GM18873 (cell line): ENCODE measurements around the gene RNF38.
"Not testable (repeated sequence)": the region's sequence is repeated elsewhere in the genome, so short reads cannot be mapped to it uniquely, and the experiment has no call there.

ENCODE experiments used
- ATAC-seq: cut with Tn5 transposase; IDR thresholded peaks from one replicate; pipeline ENCODE4 v1.9.1; 2021; ENCODE audit warnings: mild to moderate bottlenecking, moderate library complexity, moderate number of reproducible peaks; ENCODE audit not compliant: unreplicated experiment, low FRiP score

Gene RNF38

DNA sequence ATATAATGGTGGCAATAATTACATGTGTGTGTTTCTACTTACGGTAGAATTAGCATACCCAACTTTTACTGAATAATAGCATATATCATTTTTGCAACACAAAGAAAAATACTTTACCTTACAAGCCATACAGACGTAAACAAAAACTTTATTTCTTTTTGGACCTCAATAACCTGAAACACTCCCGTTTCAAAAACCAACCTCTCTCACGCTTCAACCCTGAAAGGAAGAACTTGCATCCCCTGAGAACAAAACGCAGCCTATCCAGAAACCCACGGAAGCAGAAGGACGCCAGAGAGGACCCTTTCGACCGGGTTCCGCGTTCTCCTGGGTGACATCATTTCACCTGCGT, at the start of gene RNF38:
Gene RNF38, minus strand, starts transcription at position 290 of the 352 bp plus-strand sequence. Its CDS starts 161 bp downstream, at position 129.
- ATAC-seq = no peak

- ATAC-seq = not testable (repeated sequence)
Measured at GRCh38 chr9:36448555-36448954, 48.5 kb upstream of the RNF38 start.

GRCh38 chr9:36448017-36448416, 47.9 kb upstream of the RNF38 start:
- ATAC-seq = no peak

GRCh38 chr9:36446678-36447077, 46.6 kb upstream of the RNF38 start:
- ATAC-seq = not testable (repeated sequence)

DNA sequence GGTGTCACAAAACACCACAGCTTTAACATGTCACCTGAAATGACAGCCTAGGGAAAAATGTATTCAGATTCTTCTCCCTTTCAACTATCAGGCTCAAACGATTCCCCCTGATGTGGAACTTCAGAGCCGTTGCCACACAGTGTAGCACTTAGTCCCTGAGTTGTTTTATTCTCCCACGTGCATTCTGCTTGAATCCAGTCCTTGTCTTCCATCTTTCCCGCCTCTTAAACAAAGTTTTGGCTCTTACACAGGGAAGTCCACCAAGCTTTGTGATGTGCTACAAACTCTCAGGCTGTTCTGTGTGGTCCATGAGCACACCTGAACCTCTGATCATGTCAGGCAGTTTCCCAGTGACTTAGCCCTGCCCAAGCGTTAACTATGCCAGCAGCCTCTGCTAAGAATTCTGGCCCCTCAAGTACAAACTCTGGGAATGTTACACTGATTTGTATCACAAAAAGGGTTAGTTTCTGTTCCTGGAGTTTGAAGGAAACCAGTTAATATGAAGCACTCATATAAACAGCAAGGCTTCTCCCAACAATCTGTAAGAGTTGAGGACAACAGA, 45.8 kb upstream of the RNF38 start:
- ATAC-seq = no peak

DNA sequence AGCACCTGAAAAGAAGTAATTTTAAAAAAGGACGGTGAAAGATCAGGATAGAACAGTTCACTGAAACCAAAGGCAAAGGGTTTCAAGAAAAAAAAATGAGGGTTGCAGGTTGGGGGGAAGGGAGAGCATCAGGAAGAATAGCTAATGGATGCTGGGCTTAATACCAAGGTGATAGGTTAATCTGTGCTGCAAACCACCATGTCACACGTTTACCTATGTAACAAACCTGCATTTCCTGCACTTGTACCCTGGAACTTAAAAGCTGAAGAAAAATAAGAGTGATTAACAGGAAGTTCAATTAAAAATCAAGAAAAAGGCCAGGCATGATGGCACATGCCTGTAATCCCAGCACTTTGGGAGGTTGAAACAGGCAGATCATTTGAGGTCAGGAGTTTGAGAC, 44.1 kb upstream of the RNF38 start:
- ATAC-seq = no peak

GRCh38 chr9:36443581-36443980, 43.5 kb upstream of the RNF38 start:
- no peak for ATAC-seq

DNA sequence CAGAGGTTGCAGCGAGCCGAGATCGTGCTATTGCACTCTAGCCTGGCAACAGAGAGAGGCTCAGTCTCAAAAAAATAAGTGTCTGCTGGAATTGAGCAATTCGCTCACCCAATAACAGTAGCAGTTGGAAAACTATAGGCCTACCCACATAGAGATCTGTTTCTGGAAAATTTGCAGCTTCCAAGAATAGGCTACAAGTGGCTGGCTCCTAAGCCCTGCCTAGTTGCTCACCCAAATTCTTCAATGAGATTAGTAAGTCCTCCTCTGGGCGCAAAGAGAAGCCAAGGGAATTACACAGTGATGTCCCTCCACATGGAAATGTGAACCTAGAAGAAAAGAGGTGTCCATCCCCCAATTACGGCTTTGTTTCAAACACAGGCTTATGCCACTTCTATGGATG, 42.6 kb upstream of the RNF38 start:
- ATAC-seq = no peak

- no peak for ATAC-seq
Measured at GRCh38 chr9:36441966-36442365, 41.9 kb upstream of the RNF38 start.

- no peak for ATAC-seq
Measured at GRCh38 chr9:36438536-36439236, 38.6 kb upstream of the RNF38 start.

DNA sequence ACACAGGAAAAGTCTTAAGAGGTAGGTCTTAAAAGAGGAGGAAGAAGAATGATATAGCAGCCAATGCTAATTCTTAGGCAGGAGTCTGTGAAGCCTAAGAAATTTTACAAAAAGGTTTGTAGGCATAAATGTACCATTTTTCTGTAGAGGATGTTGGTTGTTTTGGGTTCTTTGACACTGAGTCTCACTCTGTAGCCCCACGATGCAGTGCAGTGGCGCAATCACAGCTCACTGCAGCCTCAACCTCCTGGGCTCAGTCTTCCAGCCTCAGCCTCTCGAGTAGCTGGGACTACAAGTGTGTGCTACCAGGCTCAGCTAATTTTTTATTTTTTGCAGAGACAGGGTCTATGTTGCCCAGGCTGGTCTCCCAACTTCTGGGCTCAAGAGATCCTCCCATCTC, 37.7 kb upstream of the RNF38 start:
- no peak for ATAC-seq

DNA sequence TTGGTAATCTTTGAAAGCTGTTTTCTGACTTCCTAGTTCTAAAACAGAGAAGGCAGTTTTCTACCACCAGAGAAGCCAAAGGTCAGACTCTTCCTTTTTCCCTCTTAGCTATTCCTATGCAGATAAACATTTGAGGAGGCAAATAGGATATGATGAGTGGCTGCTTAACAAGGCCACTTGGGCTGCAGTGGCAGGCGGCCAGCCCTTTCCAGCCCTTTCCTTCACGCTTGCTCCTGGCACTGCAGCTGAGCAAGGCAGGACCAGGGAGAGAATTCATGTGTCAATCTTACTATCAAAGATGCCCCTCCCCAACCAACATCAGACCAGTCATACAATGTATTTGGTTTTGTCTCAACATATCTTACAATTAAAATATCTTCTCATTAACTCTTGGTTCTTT, 36.8 kb upstream of the RNF38 start:
- no peak for ATAC-seq

- ATAC-seq = no peak
Measured at GRCh38 chr9:36433386-36433785, 33.3 kb upstream of the RNF38 start.

- ATAC-seq = no peak
Measured at GRCh38 chr9:36431078-36431477, 31.0 kb upstream of the RNF38 start.

GRCh38 chr9:36426945-36427344, 26.9 kb upstream of the RNF38 start:
- no peak for ATAC-seq

DNA sequence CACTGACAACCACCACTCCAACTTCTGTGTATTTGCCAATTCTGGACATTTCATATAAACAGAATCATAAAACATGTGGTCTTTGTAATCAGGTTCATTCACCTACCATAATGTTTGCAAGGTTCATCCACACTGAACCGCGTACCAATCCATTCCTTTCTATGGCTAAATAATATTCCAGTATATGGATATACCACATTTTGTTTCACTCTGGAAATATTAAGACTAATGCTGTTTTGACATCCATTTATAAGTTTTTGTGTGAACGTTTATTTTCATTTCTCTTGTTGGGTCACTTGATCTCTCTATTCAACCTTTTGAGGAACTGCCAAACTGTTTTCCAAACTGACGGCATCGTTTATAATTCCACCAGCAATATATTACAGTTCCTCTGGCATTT, 26.3 kb upstream of the RNF38 start:
- ATAC-seq = no peak

DNA sequence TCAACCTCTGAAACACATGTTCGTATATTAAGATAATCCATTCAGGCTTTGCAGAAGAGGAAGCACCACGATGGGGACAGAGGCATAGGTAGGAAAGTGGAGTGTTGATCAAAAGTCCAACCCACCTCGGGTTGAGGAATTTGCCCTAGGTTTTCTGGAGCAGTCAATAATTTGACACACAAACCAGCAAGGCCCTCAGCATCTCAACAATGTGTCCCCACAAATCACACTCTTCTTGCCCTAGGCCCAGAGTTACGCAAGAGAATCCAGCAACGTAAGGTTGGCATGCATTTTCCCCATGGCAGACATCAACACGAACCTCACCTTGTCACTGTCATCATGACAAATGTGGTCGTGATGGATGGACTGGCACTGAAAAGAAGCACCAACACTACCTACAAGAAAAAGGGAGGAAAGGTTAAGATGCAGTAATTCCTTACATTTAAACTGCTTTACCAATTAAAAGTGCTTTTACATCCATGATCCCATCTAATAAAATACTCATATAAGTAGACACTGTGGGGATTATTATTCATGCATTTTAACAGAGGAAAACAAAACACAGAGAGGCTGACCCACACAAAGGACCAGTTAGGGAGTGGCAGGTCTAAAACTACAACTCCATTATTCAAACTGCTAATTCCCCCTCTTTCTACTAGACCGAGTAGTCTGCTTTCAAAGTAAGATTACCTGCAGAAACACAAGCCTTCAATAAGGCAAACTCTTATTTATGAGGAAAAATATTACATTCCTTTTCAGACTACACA, 24.4 kb upstream of the RNF38 start:
- ATAC-seq = no peak

GRCh38 chr9:36423206-36423605, 23.1 kb upstream of the RNF38 start:
- ATAC-seq = no peak

DNA sequence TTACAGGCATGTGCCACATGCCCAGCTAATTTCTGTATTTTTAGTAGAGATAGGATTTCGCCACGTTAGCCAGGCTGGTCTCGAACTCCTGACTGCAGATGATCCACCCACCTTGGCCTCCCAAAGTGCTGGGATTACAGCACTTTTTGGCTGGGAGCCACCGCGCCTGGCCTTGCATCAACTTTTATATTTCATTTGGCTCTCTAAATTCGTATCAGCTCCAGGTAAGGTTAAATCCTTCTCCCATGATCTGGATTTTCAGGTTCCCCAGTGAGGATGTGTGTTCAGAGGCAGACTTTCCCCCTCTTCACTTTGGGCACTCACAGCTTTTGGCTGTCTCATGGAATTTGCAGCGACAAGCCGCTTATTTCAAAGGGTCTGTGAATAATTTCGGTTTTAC, 16.8 kb upstream of the RNF38 start:
- no peak for ATAC-seq

GRCh38 chr9:36415822-36416525, 15.9 kb upstream of the RNF38 start:
- ATAC-seq = no peak

DNA sequence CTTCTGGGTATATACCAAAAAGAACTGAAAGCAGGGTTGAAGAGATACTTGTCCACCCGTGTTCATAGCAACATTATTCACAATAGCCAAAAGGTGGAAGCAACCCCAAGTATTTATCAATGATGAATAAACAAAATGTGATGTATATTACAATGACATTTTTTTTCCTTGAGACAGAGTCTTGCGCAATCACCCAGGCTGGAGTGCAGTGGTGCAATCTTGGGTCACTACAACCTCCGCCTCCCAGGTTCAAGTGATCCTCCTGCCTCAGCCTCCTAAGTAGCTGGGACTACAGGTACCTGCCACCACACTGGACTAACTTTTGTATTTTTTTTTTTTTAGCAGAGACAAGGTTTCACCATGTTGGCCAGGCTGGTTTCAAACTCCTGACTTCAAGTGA, 11.3 kb upstream of the RNF38 start:
- not testable (repeated sequence) for ATAC-seq
